Upper lobe of right lung (tissue), 1 donor: ENCODE results near the gene SLC7A14. TPM values are rescaled to one million over a fixed set of nuclear protein-coding genes. Genes with fewer than 3 reads are reported as not detected.

Experiments used
- ATAC-seq: fragments of 200-7000 bp; cut with Tn5 transposase; one replicate; pipeline ENCODE4 v1.9.1; 2020; ENCODE audit warnings: mild to moderate bottlenecking, moderate library complexity
- DNase-seq: peaks from one replicate; pipeline ENCODE4 v3.0.0-alpha.2; 2020
- H3K27ac ChIP-seq: fragments of 200-600 bp; one replicate; pipeline ENCODE4 v1.8.0; 2022
- H3K27me3 ChIP-seq: fragments of 200-600 bp; one replicate; pipeline ENCODE4 v1.8.0; 2022; ENCODE audit warnings: mild to moderate bottlenecking
- H3K36me3 ChIP-seq: fragments of 200-600 bp; one replicate; pipeline ENCODE4 v1.8.0; 2022
- H3K4me1 ChIP-seq: fragments of 200-600 bp; one replicate; pipeline ENCODE4 v1.8.0; 2022
- H3K4me3 ChIP-seq: fragments of 200-600 bp; one replicate; pipeline ENCODE4 v1.8.0; 2022; ENCODE audit warnings: mild to moderate bottlenecking
- H3K9me3 ChIP-seq: fragments of 200-600 bp; one replicate; pipeline ENCODE4 v1.8.0; 2022
- CTCF ChIP-seq: fragments of 200-600 bp; IDR thresholded peaks from one replicate; pipeline ENCODE4 v1.8.0; 2022; ENCODE audit warnings: antibody characterized with exemption
- intact Hi-C: fragments of 100-400 bp; cut with DNase I; formaldehyde crosslinking; loops from one replicate; pipeline ENCODE4 v1.11.0; 2022
- total RNA-seq: library from RNA; stranded (reverse); fragmentation: NEBNext Ultra II Directional; extraction: Animal tissue kit (Norgen Biotek cat#: 25700); gene quantifications from one replicate; pipeline ENCODE4 v1.2.1, GENCODE V29; 2021
- donor health status: DM: no; HTN: yes; CAD: no; lungs with severe emphysema.

The SLC7A14 gene
- total RNA-seq, 1 donor from 2014 or later = not detected

GRCh38 chr3:170458285-170458684 lies 127.6 kb downstream of the SLC7A14 start:
- Histone ChIP-seq H3K9me3 (no peaks in the 10 kb centered on the region), H3K4me1 (no peaks in the 10 kb centered on the region), H3K4me3 (no peak overlapping the region), H3K36me3 (no peaks in the 10 kb centered on the region), H3K27me3 (no peaks in the 10 kb centered on the region), H3K27ac (no peak overlapping the region)
- ATAC-seq (no peak), DNase-seq (no peak)
- no peak for TF ChIP-seq CTCF
- intact Hi-C loops = no loop called here

GRCh38 chr3:170454509-170454908 lies 131.4 kb downstream of the SLC7A14 start:
- Histone ChIP-seq H3K27ac (no peak overlapping the region), H3K9me3 (no peaks in the 10 kb centered on the region), H3K27me3 (no peaks in the 10 kb centered on the region), H3K4me3 (no peak overlapping the region), H3K4me1 (no peaks in the 10 kb centered on the region), H3K36me3 (no peaks in the 10 kb centered on the region)
- intact Hi-C loops = no loop called here
- no peak for TF ChIP-seq CTCF
- DNase-seq = no peak
- peak; percentile 41 for ATAC-seq

GRCh38 chr3:170450039-170450438 lies 135.8 kb downstream of the SLC7A14 start:
- Histone ChIP-seq H3K4me3 (no peak overlapping the region), H3K36me3 (no peaks in the 10 kb centered on the region), H3K27me3 (no peaks in the 10 kb centered on the region), H3K4me1 (no peaks in the 10 kb centered on the region), H3K9me3 (no peaks in the 10 kb centered on the region), H3K27ac (no peak overlapping the region)
- TF ChIP-seq CTCF = no peak
- ATAC-seq (no peak), DNase-seq (no peak)
- intact Hi-C loops = no loop called here

- no peak for TF ChIP-seq CTCF
- DNase-seq = no peak
- intact Hi-C loops = no loop called here
- no peaks in the 10 kb centered on the region for H3K4me1 ChIP-seq
- H3K27me3 ChIP-seq = no peaks in the 10 kb centered on the region
- no peaks in the 10 kb centered on the region for H3K9me3 ChIP-seq
- no peak overlapping the region for H3K27ac ChIP-seq
- no peak for ATAC-seq
- no peaks in the 10 kb centered on the region for H3K36me3 ChIP-seq
- no peak overlapping the region for H3K4me3 ChIP-seq
These were observed 137.3 kb downstream of the SLC7A14 start for GRCh38 chr3:170448584-170448983.

- no peak for TF ChIP-seq CTCF
- ATAC-seq (no peak), DNase-seq (no peak)
- intact Hi-C loops = no loop called here
- Histone ChIP-seq H3K9me3 (no peaks in the 10 kb centered on the region), H3K27ac (no peak overlapping the region), H3K36me3 (no peaks in the 10 kb centered on the region), H3K27me3 (no peaks in the 10 kb centered on the region), H3K4me3 (no peak overlapping the region), H3K4me1 (no peaks in the 10 kb centered on the region)
These were observed 142.4 kb downstream of the SLC7A14 start for GRCh38 chr3:170443457-170443856.

- TF ChIP-seq CTCF = no peak
- no peak for ATAC-seq
- Histone ChIP-seq H3K27me3 (no peaks in the 10 kb centered on the region), H3K4me1 (no peaks in the 10 kb centered on the region), H3K36me3 (no peaks in the 10 kb centered on the region), H3K9me3 (no peaks in the 10 kb centered on the region), H3K4me3 (no peak overlapping the region), H3K27ac (no peak overlapping the region)
- DNase-seq = no peak
- intact Hi-C loops = no loop called here
These were observed 142.9 kb downstream of the SLC7A14 start for GRCh38 chr3:170442947-170443346.
